GM18858 (cell line): ENCODE results near the gene C11orf71.

Experiments used
- ATAC-seq: cut with Tn5 transposase; IDR thresholded peaks from one replicate; pipeline ENCODE4 v1.9.1; 2021; ENCODE audit not compliant: unreplicated experiment

C11orf71 gene

DNA sequence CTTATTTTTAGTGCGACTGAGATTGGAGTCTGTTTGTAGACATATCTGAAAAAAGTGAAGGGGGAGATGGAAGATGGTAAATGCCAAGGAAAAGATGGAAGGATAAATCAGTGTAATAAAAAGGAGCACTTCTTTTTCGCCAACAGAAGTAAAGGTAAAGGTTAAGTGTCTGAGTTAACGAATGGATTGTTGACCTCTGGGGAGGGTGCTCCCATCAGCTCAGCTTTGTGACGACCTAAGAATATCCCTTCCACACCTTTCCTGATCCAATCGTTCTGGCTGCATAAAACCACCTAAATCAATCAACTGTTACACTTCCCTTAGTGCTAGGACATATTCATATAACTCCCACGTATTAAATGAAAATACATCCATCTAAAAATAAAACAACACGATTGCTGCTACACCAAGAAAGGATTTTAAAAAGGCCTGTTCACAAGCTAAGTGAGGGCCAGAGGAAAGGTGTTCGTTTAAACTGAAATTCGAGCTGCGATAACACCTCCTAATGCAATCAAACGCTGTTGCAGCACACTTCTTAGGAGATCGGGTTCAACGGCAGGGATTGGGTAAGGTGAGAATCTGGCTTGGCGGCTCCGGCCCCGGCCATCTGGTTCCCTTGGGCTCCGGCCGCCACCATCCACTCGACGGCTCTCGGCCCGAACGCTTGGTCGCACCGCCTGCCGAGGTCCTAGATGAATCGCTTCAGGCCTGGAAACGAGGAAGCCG is 658 bp downstream of the C11orf71 start:
- peak; percentile 6 for ATAC-seq

DNA sequence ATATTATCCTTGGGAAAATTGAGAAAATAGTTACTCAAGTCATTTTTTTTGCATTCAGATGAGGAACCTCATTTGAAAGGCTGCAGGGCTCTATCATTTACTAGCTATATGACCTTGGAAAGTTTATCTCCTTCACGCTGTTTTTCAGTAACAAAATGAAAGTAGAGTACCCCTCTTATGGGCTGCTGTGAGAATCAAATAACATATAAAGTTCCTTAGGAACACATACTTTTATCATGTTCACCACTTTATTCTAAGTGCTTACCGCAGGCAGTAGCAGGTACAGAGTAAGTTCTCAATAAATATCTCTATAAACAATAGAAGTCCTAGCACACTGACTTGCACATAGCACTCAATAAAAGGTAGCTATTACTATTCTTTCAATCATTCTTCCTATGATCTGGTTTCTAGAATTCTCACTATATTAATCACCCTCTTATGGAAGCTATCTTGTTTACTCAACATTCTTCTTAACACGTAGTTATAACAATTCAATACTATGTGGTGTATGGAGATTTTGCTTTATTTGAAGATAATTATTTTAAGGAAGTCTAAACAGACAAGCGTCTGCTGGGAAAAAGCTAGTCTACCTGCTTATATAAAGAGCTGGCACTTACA is 1.9 kb downstream of the C11orf71 start:
- ATAC-seq: no peak

DNA sequence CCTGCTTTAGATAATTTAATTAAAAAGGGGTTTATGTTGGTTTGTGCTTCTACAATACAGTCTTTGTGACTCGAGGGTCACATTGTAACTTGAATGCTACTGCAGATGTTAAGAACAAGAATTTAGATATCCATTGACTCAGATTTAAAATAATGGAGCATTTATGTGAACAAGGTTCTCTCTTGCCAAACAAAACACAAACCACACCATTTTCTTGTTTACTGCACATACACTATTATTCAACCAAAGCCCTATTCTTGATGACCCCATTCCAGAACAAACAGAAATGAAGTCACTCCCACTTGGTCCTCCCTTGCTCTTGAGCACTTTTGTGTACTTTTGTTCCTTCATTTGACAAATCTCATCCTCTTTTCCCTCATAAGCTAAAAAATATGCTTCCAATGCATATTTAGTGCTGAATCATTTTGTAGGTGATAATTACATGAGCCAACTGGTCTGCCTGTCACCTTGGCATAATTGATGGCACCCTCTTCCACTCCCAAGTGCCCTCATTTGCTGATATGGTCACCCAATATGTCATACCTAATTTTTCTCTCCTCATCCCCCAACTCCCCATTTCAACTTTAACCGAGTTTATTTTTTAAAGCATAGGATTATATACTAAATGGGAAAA is 2.8 kb downstream of the C11orf71 start:
- ATAC-seq: no peak

DNA sequence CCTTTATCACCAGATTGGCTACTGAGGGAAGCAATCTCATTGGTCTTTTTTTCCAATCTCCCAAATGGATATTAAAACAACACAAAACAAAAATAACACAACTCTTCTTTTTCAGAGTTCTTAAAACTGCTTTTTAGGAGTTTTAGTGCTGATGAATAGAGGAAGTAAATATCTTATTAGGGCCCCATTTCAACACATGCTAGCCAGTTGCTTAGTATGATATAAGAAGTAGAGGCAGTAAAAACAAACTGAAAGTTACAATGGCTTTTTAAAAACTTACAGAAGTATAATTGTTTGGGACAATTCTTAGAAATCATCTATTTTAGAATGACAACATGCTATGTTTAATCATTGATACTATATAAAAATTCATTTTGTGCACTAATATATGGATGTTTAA is 3.4 kb downstream of the C11orf71 start:
- ATAC-seq: no peak

DNA sequence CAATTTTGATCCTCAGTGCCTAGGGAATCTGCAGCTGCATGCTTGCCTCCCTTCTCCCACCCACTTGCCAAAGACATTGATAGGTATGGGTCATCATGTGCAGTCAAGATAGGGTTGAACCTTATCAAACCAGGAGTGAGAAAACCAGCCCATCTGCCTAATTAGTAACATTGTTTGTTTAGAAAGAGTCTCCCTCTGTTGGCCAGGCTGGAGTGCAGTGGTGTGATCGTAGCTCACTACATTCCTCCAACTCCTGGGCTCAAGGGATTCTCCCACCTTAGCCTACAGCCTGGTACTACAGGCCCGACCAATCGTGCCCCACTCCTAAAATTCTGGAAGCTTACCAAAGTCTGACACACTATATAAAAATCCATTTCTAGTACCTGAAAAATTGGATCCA is 4.6 kb downstream of the C11orf71 start:
- no peak for ATAC-seq

DNA sequence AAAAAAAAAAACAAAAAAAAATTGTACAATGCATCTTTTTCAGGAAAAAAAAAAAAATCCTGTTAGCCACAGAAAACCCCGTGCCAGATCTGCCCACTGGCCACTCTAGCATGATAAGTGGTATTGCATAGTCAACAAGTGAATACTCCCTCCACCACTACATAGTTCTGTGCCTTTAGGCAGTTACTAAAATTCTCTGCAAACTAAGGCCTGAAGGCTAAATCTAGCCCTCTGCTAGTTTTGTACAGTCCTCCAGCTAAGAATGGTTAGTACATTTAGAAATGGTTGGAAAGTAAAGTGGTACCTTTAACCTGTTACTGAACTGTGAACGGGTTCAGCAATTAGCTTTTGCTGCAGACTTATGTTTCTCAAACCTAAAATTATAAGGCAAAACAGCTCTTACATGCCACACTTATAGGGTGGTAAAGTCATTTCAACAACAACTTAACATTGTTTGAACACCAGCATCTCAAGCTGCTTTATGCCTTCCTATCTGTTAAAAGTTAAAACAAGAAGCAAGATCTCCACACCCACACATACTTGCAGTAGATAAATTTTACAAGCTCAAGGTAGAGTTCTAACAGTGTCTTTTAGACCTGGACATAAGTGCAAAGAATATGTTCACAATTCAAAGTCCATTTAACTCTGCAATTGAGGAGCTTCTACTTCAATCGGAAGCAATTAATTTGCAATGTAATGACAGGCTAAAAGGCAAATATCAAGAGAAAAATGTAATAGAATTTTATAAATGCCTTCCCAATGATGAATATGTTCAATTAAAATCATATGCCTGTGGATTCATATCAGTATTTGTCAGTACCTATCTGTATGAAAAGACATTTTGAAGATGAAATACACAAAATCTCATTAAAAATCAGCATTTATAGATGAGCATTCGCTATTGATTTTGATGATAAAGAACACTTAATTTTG is 7.3 kb downstream of the C11orf71 start:
- ATAC-seq: no peak

DNA sequence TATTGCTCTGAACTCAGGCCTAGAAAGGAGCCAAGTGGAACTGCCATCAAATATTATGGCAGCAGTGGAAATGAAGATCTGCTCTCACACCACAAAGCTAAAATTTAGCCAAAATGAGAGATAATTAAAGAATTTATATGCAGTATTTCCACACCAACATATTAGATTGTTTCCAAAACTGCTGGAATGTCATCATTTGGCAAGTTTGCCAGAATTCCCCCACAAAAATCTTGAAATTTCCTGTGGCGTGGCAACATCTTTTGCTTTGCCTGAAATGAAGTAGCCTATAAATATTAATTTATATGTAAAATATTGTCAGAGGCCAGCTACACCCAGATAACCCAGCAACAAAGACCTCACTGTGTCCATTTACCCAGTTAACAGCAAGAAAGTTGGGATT is 13.8 kb downstream of the C11orf71 start:
- no peak for ATAC-seq

DNA sequence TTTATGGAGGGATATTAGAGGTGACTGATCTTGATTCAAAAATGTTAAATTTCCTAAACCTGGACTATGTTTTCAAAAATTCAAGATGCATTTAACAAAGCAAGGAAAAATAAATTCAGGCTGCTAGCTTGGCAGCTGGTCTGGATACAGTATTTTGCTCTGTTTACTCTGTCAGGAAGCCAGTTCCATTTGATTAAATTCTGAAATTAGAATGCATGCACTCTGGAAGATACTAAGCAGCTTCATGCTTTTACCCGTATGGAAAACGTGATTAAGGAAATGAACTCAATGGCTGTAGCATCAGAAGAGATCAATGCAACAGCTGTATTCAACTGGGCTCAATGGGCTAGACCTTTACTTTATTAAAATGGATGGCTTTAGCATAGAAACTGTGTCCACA is 14.2 kb downstream of the C11orf71 start:
- no peak for ATAC-seq

DNA sequence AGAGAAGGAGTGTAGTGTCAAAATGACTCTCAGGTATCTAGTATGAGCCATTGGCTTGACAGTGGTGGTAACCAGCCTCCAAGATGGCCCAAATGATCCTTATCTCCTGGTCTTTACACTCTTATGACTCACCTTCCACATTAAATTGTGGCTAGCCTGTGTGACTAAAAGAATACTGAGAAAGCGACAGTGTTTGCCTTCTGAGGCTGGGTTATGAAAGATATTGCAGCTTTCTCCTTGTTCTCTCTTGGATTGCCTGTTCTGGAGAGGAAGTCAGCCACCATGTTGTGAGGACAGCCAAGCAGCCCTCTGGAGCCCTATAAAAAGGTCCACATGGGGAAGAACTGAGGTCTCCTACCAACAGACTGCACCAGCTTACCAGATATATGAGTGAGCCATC is 15.8 kb downstream of the C11orf71 start:
- ATAC-seq: no peak

DNA sequence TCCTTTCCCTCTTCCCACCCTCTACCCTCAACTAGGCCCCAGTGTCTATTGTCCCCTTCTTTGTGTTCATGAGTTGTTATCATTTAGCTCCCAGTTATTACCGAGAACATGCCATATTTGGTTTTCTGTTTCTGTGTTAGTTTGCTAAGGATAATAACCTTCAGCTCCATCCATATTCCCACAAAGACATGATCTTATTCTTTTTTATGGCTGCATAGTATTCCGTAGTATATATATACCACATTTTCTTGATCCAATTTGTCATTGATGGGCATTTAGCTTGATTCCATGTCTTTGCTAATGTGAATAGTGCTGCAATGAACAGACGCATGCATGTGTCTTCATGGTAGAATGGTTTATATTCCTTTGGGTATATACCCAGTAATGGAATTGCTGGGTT is 17.8 kb downstream of the C11orf71 start:
- no peak for ATAC-seq

DNA sequence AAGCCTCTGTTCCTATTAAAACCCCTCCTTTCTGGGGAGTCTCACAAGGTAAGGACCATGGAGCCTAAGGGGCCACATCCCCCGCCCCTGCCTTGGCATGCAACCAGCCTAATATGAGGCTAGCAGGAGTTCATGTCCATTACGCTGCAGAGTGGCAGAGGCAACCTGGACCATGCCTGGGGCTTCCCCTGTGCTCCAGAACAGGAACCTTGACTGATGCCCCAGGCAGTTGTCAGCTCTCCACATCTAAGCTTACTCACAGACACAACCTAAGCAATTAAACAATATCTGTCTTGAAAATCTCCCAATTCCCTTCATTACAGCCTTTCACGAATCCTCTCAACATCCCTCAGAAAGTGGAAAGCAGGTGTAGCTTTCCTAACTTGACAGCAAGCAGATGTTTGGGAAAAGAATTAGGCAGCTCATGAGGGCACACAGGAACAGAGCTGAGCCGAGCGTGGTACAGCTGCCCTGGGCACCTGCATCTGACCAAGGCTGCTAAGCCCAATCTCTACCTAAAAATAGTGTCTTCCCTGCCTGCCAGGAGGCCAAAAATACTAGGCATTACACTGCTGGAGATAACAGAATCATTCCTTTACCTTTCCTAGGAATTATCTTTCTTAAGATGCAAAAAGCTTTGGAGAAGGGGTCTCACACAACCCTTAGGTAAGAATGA is 20.8 kb downstream of the C11orf71 start:
- no peak for ATAC-seq

DNA sequence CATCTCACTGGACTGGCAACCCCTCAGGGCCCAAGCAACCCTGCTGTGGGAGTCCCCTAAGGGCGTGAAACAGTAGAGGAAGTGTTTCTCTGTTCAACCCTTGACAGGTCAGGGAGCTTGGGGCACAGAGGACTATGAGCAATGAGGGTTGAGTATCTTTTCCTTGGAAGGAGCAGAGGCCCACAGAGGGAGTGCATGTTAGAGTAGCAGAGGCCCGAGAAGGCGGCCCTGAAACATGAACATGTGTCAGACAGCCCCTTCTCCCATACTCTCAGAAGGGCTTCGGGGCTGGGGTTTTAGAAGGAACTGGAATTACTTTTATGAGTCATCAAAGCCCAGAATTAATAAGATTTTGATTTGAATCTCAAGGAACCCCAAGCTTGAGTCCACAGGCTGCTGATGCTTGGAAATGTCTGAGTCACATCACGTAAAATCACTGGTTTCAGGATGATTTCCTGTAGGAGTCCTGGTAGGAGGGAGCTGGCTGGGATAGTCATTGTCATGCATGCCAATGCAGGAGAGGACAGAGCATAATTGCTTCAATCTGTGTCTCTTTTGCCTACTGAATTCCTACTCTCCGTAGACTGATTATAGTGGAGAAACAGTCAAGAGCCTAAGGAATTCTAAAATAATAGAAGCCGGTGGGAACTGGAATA is 22.6 kb downstream of the C11orf71 start:
- no peak for ATAC-seq

DNA sequence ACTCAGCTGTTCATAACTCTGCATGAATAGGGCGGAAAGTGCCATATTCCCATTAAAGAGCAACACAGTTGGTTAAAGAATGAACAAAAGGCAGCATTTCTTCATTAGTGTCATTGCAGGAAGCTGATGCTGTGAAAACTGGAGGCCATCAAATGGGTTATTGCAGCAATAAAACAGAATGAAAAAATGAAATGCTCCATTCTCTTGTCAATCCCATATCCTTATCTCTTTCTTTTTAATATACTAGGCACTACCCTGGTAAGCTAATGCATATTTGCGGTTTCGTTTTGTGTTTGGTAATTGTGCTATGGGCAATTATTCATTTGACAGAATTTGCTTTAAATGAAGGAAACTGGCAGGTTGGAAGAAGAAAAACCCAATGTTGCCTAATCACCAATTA is 25.3 kb downstream of the C11orf71 start:
- no peak for ATAC-seq

DNA sequence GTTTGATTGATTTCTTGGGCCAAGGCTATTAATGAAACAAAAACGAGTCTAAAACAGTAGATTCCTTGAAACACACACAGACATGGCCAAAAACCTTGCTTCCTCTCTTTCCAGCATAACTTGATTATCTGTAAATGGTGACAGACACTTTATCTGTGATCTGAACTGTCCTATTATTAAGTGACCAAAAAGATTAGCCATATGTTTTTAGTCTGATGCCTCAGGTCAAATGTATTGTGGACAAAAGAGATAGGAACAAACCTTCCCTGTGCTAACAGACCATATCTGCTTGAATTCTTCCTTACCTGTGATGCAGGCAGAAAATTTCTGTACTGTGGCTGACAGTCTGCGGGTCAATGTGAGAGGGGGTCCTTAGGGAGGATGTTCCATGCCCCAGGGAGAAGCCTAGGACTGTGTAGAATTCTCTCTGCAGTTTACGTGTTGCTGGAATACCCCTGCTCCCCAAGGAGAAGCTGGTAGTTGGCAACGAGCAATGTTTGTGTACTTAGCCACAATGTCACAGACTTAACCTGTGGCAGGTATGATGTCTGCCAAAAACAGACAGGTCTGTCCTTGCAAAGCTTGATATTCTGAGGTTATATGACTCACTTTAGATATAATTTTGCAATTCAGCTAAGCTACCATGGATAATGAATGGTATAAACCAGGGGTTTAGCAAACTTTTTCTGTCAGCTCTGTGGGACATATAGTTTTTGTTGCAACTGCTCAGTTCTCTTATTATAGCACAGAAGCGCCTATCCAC is 31.2 kb downstream of the C11orf71 start:
- ATAC-seq: no peak

DNA sequence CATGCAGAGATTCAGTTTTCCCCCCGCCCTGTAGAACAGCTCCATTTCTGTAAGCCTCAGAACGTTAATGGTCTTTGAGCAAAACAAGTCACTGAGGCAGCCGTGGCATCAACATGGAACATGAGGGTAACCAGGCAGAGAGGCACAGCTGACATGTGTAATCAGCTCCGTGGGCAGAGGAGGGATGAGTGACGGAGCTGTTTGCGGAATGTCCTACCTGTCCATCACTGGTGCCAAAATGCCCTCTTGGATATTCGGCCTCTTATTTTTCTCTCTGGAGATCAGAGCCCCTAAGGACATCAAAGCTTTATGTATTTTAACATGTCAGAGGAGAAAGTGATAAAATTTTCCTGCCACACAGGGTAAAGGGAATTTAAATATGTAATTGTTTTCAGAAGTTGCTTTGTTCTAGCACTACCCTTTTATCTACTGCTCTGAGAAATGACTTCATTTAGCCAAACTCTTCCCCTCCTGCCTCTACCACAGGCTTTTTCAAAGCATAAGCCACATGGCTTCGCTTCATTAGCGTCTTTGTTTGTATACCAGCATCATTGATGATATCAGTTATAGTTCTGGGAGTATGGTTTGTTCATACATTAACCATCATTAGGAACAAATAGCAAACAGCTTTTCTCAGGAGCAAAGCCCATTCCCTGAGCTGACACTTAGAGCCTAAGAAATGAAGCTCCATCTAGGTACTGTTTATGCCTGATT is 32.9 kb downstream of the C11orf71 start:
- ATAC-seq: no peak

DNA sequence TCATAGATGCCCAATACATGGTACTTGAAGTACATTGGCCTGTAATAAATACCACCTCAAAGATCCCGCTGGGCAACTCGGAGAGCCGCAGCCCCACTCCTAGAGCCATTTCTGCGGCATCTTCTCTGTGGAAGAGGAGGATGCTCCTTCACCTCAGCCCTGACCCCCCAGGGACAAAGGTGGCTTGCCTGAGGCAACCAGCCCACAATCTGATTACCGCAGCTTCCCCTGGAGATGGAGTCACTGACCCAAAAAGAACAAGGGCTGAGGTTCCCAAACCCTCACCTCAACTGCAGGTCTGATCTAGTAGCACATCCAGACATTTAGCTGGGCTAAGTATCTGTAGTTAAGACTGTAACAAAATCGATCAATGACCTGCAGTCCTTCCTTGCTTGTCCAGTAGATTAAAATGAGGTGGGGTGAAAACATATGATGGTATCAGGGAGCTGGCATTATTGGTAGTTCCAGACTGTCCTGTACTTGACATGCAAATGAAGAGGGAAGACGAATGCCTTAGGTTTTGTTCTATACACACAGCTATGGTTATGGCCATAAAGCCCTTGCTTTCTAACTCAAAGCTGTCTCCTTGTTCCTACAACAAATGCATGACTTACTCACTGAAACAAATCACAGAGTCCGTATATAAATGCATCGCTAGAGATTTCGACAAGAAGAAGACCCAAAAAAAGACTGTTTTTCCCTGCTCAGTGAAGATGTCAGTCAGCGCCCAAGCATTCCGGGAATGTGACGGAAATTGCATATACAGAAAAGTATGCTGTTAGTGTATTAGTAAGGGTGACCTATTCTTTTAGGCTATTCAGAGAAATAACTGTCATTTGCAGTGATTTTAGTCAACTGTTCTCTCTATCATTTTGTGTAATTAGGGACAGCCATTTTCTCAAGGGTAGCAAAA is 33.7 kb downstream of the C11orf71 start:
- no peak for ATAC-seq

DNA sequence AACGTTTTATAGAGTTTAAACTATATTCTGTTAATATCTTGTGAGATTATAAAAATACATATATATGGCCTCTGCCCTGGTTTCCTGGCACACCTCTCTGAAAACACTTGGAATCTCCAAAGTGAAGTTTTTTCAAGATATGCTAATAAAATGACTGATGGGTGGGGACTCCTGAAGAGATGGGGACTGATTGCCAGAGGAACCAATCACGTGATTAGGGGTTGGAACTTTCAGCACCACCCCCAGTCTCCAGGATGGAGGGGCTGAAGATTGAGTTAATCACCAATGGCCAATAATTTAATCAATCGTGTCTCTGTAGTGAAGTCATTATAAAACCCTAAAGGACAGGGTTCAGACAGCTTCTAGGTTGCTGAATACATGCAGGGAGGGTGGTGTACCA is 37.4 kb downstream of the C11orf71 start:
- no peak for ATAC-seq

DNA sequence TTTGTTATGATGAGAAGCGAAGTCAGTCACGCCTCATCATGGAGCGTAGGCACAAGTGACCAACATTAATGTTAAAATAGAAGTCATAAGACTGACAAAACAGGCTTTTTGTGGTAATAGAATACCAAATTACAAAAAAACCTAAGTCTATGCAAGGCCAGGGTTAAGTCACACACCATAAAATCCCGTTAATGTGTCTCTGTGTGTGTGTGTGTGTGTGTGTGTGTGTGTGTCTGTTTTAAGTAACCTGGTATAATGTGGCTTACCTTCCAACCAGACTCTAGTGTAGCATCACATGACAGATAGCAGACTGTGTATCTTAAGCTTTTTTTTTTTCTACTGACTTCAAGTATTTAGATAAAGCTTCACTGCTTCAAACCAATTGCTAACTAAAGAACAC is 38.0 kb downstream of the C11orf71 start:
- no peak for ATAC-seq
